ENCODE measurements around the gene ARHGEF12. TPM values are rescaled to one million over a fixed set of nuclear protein-coding genes. Genes with fewer than 3 reads are reported as not detected.

ARHGEF12 gene
- total RNA-seq, 1 experiment from 2014 or later = 132 TPM

DNA sequence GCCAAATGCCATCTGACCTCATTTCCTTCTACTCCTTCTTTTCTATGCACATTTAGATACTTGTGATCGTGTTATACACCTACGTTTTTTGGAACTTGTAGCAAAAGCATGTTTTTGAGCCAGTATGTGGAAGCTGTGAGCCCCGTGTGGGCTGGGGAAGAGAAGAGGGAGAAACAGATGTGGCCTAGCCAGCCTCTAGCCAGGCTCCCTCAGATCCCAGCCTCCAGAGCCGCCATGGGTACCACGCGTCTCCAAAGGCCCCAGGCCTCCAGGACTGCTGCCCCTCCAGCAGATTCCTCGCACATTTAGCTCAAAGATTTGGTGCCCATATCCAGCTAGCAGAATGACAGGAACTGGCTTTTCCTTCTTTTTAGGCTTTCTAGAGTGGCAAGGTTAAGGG, 28.1 kb upstream of the ARHGEF12 start:
- intact Hi-C loops (cut with micrococcal nuclease; ENCODE audit: unreplicated experiment) = no loop called here
- Histone ChIP-seq H3K27ac (ENCODE audit: low read depth, low read length, poor library complexity, severe bottlenecking) (no peak overlapping the region), H3K9me3 (ENCODE audit: low read depth, low read length, poor library complexity, severe bottlenecking) (no peaks in the 10 kb centered on the region), H3K36me3 (ENCODE audit: insufficient read depth, low read length, poor library complexity, severe bottlenecking) (no peaks in the 10 kb centered on the region), H3K27me3 (replicated peaks; ENCODE audit: insufficient read depth, low read depth, low read length, poor library complexity) (no peaks in the 10 kb centered on the region), H3K4me3 (ENCODE audit: low read depth, low read length, poor library complexity, severe bottlenecking) (no peak overlapping the region), H3K4me1 (ENCODE audit: insufficient read depth, low read length, poor library complexity, severe bottlenecking) (no peaks in the 10 kb centered on the region)
- ChIA-PET POLR2A (ENCODE audit: low non-redundant PET) (no interaction called here), CTCF (interaction anchor here (0.6 kb wide), 1 partner anchor 86 kb away, joined by 6 read pairs; no protein-coding TSS in a partner anchor)
- no TSS peak for BruUV-seq (replicated peaks)
- no peak for TF ChIP-seq EZH2 (IDR thresholded peaks at IDR 0.05; ENCODE audit: borderline replicate concordance, low read depth, low read length, poor library complexity, severe bottlenecking)
- TF ChIP-seq, protein P1, sequence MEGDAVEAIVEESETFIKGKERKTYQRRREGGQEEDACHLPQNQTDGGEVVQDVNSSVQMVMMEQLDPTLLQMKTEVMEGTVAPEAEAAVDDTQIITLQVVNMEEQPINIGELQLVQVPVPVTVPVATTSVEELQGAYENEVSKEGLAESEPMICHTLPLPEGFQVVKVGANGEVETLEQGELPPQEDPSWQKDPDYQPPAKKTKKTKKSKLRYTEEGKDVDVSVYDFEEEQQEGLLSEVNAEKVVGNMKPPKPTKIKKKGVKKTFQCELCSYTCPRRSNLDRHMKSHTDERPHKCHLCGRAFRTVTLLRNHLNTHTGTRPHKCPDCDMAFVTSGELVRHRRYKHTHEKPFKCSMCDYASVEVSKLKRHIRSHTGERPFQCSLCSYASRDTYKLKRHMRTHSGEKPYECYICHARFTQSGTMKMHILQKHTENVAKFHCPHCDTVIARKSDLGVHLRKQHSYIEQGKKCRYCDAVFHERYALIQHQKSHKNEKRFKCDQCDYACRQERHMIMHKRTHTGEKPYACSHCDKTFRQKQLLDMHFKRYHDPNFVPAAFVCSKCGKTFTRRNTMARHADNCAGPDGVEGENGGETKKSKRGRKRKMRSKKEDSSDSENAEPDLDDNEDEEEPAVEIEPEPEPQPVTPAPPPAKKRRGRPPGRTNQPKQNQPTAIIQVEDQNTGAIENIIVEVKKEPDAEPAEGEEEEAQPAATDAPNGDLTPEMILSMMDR (conservative IDR thresholded peaks at IDR 0.05; ENCODE audit: low read depth, low read length) = no peak
- no peak for DNase-seq (ENCODE audit: low spot score)

DNA sequence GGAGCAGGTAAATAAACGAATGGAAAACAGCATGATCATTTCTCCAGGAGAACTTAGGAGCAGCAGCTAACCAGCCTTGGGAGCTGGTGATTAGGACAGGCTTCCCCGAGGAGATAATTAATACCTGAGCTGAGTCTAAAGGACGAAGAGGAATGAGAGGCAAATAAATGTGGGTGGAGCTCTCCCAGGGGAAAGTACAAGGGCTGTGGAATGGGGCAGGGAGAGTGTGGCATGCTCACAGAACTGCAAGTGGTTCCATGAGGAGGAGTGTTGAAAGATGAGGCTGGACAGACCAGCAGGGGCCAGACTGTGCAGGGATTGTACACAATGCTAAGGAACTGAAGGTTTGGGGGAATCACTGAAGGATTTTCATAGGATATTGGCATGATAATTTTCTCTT, 25.3 kb upstream of the ARHGEF12 start:
- no peak overlapping the region for H3K27ac ChIP-seq (ENCODE audit: low read depth, low read length, poor library complexity, severe bottlenecking)
- H3K27me3 ChIP-seq (replicated peaks; ENCODE audit: insufficient read depth, low read depth, low read length, poor library complexity) = no peaks in the 10 kb centered on the region
- H3K4me1 ChIP-seq (ENCODE audit: insufficient read depth, low read length, poor library complexity, severe bottlenecking) = no peaks in the 10 kb centered on the region
- no peak for DNase-seq (ENCODE audit: low spot score)
- intact Hi-C loops (cut with micrococcal nuclease; ENCODE audit: unreplicated experiment) = no loop called here
- H3K4me3 ChIP-seq (ENCODE audit: low read depth, low read length, poor library complexity, severe bottlenecking) = no peak overlapping the region
- no peaks in the 10 kb centered on the region for H3K9me3 ChIP-seq (ENCODE audit: low read depth, low read length, poor library complexity, severe bottlenecking)
- ChIA-PET CTCF (no interaction called here), POLR2A (ENCODE audit: low non-redundant PET) (no interaction called here)
- TF ChIP-seq, protein P1 (conservative IDR thresholded peaks at IDR 0.05; ENCODE audit: low read depth, low read length) = no peak
- no peak for TF ChIP-seq EZH2 (IDR thresholded peaks at IDR 0.05; ENCODE audit: borderline replicate concordance, low read depth, low read length, poor library complexity, severe bottlenecking)
- H3K36me3 ChIP-seq (ENCODE audit: insufficient read depth, low read length, poor library complexity, severe bottlenecking) = no peaks in the 10 kb centered on the region
- no TSS peak for BruUV-seq (replicated peaks)

DNA sequence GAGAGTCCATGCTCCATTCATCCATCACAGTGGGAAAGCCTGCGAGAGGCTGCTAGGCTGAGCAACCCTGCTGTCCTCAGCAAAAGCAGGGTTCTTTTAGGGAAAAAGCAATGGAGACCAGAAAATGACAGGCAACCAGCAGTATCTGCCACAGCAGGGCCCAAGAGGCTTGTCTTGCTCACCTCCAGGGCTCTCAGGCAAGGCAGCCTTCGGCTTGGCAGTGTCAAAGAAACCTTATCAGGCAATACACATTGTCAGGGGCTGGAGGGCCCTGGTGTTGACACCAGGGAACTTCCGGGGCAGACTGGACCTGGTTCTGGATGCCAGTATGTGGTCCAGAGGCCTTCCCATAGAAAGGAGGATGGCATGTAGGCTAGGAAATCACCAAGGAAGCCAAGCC, 21.4 kb upstream of the ARHGEF12 start:
- ChIA-PET CTCF (interaction anchor here (1.2 kb wide), 1 partner anchor 11 kb away, joined by 3 read pairs; no protein-coding TSS in a partner anchor), POLR2A (ENCODE audit: low non-redundant PET) (no interaction called here)
- intact Hi-C loops (cut with micrococcal nuclease; ENCODE audit: unreplicated experiment) = no loop called here
- no peaks in the 10 kb centered on the region for H3K36me3 ChIP-seq (ENCODE audit: insufficient read depth, low read length, poor library complexity, severe bottlenecking)
- no peak overlapping the region for H3K27ac ChIP-seq (ENCODE audit: low read depth, low read length, poor library complexity, severe bottlenecking)
- DNase-seq (ENCODE audit: low spot score) = no peak
- H3K4me3 ChIP-seq (ENCODE audit: low read depth, low read length, poor library complexity, severe bottlenecking) = no peak overlapping the region
- no peaks in the 10 kb centered on the region for H3K27me3 ChIP-seq (replicated peaks; ENCODE audit: insufficient read depth, low read depth, low read length, poor library complexity)
- BruUV-seq (replicated peaks) = no TSS peak
- no peaks in the 10 kb centered on the region for H3K9me3 ChIP-seq (ENCODE audit: low read depth, low read length, poor library complexity, severe bottlenecking)
- H3K4me1 ChIP-seq (ENCODE audit: insufficient read depth, low read length, poor library complexity, severe bottlenecking) = no peaks in the 10 kb centered on the region
- TF ChIP-seq EZH2 (IDR thresholded peaks at IDR 0.05; ENCODE audit: borderline replicate concordance, low read depth, low read length, poor library complexity, severe bottlenecking) = no peak
- TF ChIP-seq, protein P1 (conservative IDR thresholded peaks at IDR 0.05; ENCODE audit: low read depth, low read length) = no peak
